GM19395 (cell line): ENCODE measurements around the gene AFG1L.
"Not testable (repeated sequence)": the region's sequence is repeated elsewhere in the genome, so short reads cannot be mapped to it uniquely, and the experiment has no call there.

Source experiments
- ATAC-seq: cut with Tn5 transposase; IDR thresholded peaks from one replicate; pipeline ENCODE4 v1.9.1; 2021; ENCODE audit warnings: mild to moderate bottlenecking, moderate library complexity; ENCODE audit not compliant: unreplicated experiment

Gene AFG1L

GRCh38 chr6:108294727-108295625, at the start of gene AFG1L:
AFG1L (plus strand) TSS chr6:108295054; CDS start chr6:108295080, 26 bp downstream.
- ATAC-seq = peak; percentile 91

GRCh38 chr6:108245095-108245494, 49.8 kb upstream of the AFG1L start:
- not testable (repeated sequence) for ATAC-seq

GRCh38 chr6:108247965-108248536, 46.8 kb upstream of the AFG1L start:
- no peak for ATAC-seq

- ATAC-seq = no peak
Observed at GRCh38 chr6:108250240-108250866, 44.5 kb upstream of the AFG1L start.

- no peak for ATAC-seq
Observed at GRCh38 chr6:108251252-108251651, 43.6 kb upstream of the AFG1L start.

- no peak for ATAC-seq
Observed at GRCh38 chr6:108252055-108252454, 42.8 kb upstream of the AFG1L start.

GRCh38 chr6:108253241-108253640, 41.6 kb upstream of the AFG1L start:
- no peak for ATAC-seq

GRCh38 chr6:108254433-108255410, 40.1 kb upstream of the AFG1L start:
- ATAC-seq = no peak

GRCh38 chr6:108260126-108260808, 34.6 kb upstream of the AFG1L start:
- peak; percentile 23 for ATAC-seq

GRCh38 chr6:108260809-108261569, 33.9 kb upstream of the AFG1L start, which contains the start of gene SNX3:
SNX3 (minus strand) TSS chr6:108261040; CDS start chr6:108260921, 119 bp downstream.
- peak; percentile 86 for ATAC-seq

GRCh38 chr6:108263371-108263770, 31.5 kb upstream of the AFG1L start:
- no peak for ATAC-seq

- no peak for ATAC-seq
Observed at GRCh38 chr6:108268845-108269244, 26.0 kb upstream of the AFG1L start.

GRCh38 chr6:108269955-108270354, 24.9 kb upstream of the AFG1L start:
- ATAC-seq = not testable (repeated sequence)

GRCh38 chr6:108274546-108274945, 20.3 kb upstream of the AFG1L start:
- no peak for ATAC-seq

- no peak for ATAC-seq
Observed at GRCh38 chr6:108275976-108276375, 18.9 kb upstream of the AFG1L start.

- no peak for ATAC-seq
Observed at GRCh38 chr6:108277295-108277694, 17.6 kb upstream of the AFG1L start.

- ATAC-seq = no peak
Observed at GRCh38 chr6:108277831-108278230, 17.0 kb upstream of the AFG1L start.

- ATAC-seq = no peak
Observed at GRCh38 chr6:108285381-108285780, 9.5 kb upstream of the AFG1L start.

- no peak for ATAC-seq
Observed at GRCh38 chr6:108286366-108286765, 8.5 kb upstream of the AFG1L start.
